NCI-H146 treated with DMSO at 0.1 percent for 48 hours (cell line): ENCODE results near the gene ARHGAP44.
A peak's percentile ranks its signal among the peaks of the same experiment; 100 is the strongest.
"Not testable (repeated sequence)": the region's sequence is repeated elsewhere in the genome, so short reads cannot be mapped to it uniquely, and the experiment has no call there.

Experiments used
- DNase-seq: peaks from one replicate; lab custom pipeline; 2025; ENCODE audit not compliant: unreplicated experiment; lab: John Stamatoyannopoulos, UW

Gene ARHGAP44

GRCh38 chr17:12958786-12959185, 169.5 kb downstream of the ARHGAP44 start:
- no peak for DNase-seq

GRCh38 chr17:12959441-12959840, 170.1 kb downstream of the ARHGAP44 start:
- no peak for DNase-seq

DNA sequence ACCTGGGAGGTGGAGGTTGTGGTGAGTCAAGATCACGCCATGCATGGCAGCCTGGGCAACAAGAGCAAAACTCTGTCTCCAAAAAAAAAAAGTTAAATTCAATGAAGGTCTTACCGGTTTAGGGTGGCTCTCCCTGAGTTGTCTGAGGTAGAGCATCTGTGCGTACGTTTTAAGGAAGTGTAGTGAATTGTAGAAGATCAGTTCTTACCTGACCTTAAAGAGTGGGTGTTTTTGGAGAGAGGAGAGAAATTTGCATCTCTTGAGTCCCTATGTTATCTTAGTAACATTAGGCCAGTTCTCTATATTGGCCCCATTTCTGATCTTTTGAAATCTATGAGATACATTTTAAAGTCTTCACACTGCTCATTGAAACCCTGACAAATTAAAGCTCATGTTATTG, 172.4 kb downstream of the ARHGAP44 start:
- DNase-seq, result no peak

GRCh38 chr17:12963505-12963904, 174.2 kb downstream of the ARHGAP44 start:
- no peak for DNase-seq

DNA sequence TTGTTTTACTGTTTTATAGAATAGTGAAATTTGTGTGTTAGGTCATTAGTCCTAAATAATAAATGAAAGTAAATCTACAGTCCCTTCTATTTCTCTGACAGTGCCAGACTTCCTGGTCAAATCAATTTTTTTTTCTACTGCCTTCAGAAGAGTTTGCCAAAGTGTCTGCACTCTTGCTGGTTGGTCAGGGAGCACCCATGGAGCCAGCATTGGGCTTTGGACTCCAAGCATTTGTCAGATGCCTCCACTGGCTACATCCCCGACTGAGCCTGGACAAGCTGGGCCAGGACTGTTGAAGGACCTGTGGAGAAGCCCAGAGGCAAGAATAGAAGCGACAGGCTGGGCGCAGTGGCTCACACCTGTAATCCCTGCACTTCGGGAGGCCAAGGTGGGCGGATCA, 174.9 kb downstream of the ARHGAP44 start:
- no peak for DNase-seq

DNA sequence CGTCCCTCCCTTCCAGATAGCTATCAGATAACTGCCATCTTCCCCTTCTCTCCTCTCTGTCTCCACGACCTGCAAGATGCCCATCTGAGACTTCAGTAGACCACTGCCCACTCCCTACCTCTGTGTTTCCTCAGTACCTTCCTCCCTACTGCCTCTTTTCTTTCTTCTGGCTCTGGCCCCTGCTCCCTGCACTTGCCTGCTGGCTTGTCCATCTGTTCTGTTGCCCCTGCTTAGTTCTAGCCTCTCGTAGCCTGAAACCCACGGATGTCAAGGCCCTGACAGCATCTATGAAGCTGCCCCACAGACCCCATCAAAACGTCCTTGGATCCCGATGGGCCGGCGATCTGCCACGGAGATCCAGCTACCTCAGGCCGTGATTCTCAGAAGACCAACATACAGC, 175.5 kb downstream of the ARHGAP44 start:
- DNase-seq, result no peak

- no peak for DNase-seq
These were observed 176.7 kb downstream of the ARHGAP44 start for GRCh38 chr17:12965988-12966387.

GRCh38 chr17:12966413-12966812, 177.1 kb downstream of the ARHGAP44 start:
- DNase-seq, result no peak

GRCh38 chr17:12967962-12968361, 178.7 kb downstream of the ARHGAP44 start:
- DNase-seq, result no peak

DNA sequence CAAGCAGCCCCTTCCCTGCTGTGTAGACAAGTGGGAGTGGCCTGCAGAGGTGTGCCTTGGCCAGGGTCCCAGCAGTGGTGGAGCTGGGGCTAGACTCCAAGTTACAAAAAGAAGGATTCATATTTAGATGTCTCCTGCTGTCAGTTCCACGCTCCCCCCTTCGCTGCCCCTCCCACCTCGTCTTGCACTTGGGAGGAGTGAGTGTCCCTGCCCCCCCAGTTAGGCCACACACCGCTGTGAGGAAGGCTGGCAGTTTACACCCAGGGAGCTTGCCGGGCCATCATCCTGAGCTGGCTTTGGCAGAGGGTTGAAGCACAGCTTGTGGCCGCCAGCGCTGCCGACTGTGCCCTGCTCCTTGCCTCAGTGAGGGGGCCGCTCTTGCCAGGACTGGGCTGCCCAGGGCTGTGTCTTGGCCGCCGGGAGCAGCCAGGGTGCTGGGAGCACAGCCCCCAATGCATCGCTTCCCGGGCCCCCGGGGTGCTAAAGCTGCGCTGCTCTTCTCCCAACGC, 184.3 kb downstream of the ARHGAP44 start:
- no peak for DNase-seq

GRCh38 chr17:12974005-12974531, 184.8 kb downstream of the ARHGAP44 start:
- DNase-seq, result no peak

GRCh38 chr17:12977008-12977751, 187.9 kb downstream of the ARHGAP44 start:
- DNase-seq, result no peak

- not testable (repeated sequence) for DNase-seq
These were observed 189.5 kb downstream of the ARHGAP44 start for GRCh38 chr17:12978787-12979186.

GRCh38 chr17:12979246-12979645, 189.9 kb downstream of the ARHGAP44 start:
- DNase-seq, result no peak

- DNase-seq, result no peak
These were observed 190.7 kb downstream of the ARHGAP44 start for GRCh38 chr17:12979826-12980500.

GRCh38 chr17:12982224-12982623, 192.9 kb downstream of the ARHGAP44 start:
- DNase-seq, result no peak

GRCh38 chr17:12983991-12984884, 194.9 kb downstream of the ARHGAP44 start:
- no peak for DNase-seq

DNA sequence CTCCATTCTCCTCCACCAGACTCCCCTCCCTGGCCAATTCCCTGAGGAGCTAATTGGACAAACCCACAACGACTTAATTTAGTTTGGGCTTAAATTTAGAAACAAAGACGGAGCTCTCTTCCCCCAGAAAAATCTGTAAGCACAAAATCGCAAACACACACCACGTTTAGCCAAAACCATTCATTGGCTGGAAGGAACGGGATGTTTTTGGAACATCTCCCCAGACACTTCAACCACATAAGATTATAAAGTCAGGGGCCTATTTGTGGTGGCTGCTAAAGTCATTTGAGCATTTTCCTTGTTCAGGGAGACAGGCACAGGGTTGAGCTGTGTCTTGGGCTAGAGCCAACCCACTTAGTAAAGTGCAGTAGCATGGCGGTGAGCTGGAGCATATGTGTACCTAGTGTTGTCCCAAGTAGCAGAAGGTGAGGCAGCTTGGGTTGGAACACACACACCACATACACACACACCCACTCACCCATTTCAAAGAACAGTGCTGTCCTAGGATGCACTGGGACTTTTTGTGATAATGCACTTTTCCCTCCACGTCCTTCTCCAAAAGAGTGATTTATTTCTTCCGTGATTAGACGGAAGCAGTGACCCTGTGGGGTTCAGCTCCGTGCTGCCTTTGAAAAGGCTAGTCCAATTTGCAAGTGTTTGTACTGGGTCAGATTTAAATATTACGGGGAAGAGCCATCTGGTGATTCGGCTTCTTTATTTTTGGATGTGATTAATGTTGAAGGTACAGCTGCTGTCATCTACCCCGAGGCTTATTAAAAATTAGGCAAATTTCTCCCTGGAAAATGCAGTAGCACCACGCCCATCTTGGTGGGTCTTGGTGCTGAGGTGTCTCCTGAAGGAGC, 196.4 kb downstream of the ARHGAP44 start:
- no peak for DNase-seq

DNA sequence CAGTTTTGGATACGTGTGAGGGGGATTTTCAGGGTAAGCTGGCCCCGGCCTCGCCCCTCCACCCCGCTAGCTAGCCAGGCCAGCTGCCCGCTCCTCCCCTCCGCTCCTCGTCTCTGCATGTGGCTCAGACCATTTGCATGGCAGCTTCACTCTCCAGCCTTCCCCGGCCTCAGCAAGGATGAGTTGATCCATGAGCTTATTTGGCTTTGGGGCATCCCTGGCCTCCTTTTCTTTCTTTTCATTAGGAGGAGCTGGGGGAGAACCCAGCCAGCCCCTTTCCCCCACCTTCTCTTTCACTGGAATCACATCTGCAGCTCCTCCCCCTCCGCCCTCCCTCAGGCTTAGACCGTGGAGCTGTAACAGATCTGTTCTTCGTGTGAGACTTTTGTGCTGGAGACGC, 197.8 kb downstream of the ARHGAP44 start:
- peak; percentile 45 for DNase-seq
